CD1c-positive myeloid dendritic cell (primary cell): Measurements from ENCODE around the gene DYRK1A.
"Not testable (repeated sequence)": the region's sequence is repeated elsewhere in the genome, so short reads cannot be mapped to it uniquely, and the experiment has no call there.

ENCODE experiments used
- DNase-seq: peaks from one replicate; pipeline ENCODE4 v3.0.0-alpha.2; 2016; ENCODE audit errors: extremely low spot score

DYRK1A gene

GRCh38 chr21:37527716-37528115 lies 161.1 kb downstream of the DYRK1A start:
- DNase-seq: no peak

- no peak for DNase-seq
These were observed 161.8 kb downstream of the DYRK1A start for GRCh38 chr21:37528150-37528937.

- no peak for DNase-seq
These were observed 163.1 kb downstream of the DYRK1A start for GRCh38 chr21:37529649-37530048.

GRCh38 chr21:37530901-37531351 lies 164.4 kb downstream of the DYRK1A start:
- no peak for DNase-seq

GRCh38 chr21:37531431-37531932 lies 164.9 kb downstream of the DYRK1A start:
- DNase-seq: no peak

GRCh38 chr21:37532868-37533780 lies 166.6 kb downstream of the DYRK1A start:
- no peak for DNase-seq

- no peak for DNase-seq
These were observed 167.9 kb downstream of the DYRK1A start for GRCh38 chr21:37534431-37534830.

GRCh38 chr21:37535130-37535529 lies 168.6 kb downstream of the DYRK1A start:
- DNase-seq: no peak

- no peak for DNase-seq
These were observed 169.1 kb downstream of the DYRK1A start for GRCh38 chr21:37535672-37536071.

GRCh38 chr21:37536616-37537278 lies 170.2 kb downstream of the DYRK1A start:
- DNase-seq: no peak

GRCh38 chr21:37537391-37537996 lies 170.9 kb downstream of the DYRK1A start:
- DNase-seq: no peak

- no peak for DNase-seq
These were observed 172.5 kb downstream of the DYRK1A start for GRCh38 chr21:37538971-37539590.

- DNase-seq: not testable (repeated sequence)
These were observed 174.6 kb downstream of the DYRK1A start for GRCh38 chr21:37541128-37541527.

GRCh38 chr21:37542512-37542911 lies 175.9 kb downstream of the DYRK1A start:
- DNase-seq: no peak

GRCh38 chr21:37546299-37546908 lies 179.8 kb downstream of the DYRK1A start:
- DNase-seq: no peak

- no peak for DNase-seq
These were observed 180.5 kb downstream of the DYRK1A start for GRCh38 chr21:37546949-37547614.

GRCh38 chr21:37547615-37548200 lies 181.1 kb downstream of the DYRK1A start:
- DNase-seq: no peak

- no peak for DNase-seq
These were observed 182.0 kb downstream of the DYRK1A start for GRCh38 chr21:37548521-37548981.

GRCh38 chr21:37549730-37550129 lies 183.2 kb downstream of the DYRK1A start:
- not testable (repeated sequence) for DNase-seq

GRCh38 chr21:37550157-37550556 lies 183.6 kb downstream of the DYRK1A start:
- no peak for DNase-seq
